Coronary artery (tissue), 2 donors: Measurements from ENCODE around the gene RYR3.

Experiments used
- DNase-seq: peaks from one replicate; pipeline ENCODE4 v3.0.0-alpha.2; 2017; ENCODE audit warnings: low spot score
- H3K27ac ChIP-seq, 2 donors: fragments of 200-600 bp; sonication (generic); one replicate each; pipeline ENCODE4 v1.5.1; 2016 to 2019
- H3K4me3 ChIP-seq: fragments of 200-600 bp; sonication (generic); 2 replicates; pipeline ENCODE4 v1.5.1; 2016; ENCODE audit warnings: mild to moderate bottlenecking, moderate library complexity
- TF ChIP-seq, protein P1 (sequence below): fragments of 200-600 bp; sonication (generic); IDR thresholded peaks from one replicate; pipeline ENCODE4 v1.5.1; 2019; ENCODE audit warnings: antibody characterized with exemption

The RYR3 gene

DNA sequence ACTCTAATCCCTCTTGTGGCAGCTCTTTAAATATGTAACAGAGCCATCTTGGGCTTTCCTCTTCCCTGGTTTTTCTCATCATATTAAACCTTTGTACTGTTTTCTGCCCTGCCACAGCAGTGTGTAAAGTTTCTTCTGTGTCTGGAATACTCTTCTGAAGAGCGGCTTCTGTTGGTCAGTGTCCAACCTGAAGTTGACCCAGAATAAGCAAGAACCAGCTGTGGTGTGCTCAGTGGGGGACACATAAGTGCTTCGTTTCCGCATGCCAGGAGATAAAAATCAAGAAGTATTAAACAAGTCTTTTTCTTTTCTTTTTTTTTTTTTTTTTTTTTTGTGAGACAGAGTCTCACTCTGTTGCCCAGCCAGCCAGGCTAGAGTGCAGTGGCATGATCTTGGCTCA is 484.3 kb downstream of the RYR3 start:
- no peak for DNase-seq
- TF ChIP-seq, protein P1, sequence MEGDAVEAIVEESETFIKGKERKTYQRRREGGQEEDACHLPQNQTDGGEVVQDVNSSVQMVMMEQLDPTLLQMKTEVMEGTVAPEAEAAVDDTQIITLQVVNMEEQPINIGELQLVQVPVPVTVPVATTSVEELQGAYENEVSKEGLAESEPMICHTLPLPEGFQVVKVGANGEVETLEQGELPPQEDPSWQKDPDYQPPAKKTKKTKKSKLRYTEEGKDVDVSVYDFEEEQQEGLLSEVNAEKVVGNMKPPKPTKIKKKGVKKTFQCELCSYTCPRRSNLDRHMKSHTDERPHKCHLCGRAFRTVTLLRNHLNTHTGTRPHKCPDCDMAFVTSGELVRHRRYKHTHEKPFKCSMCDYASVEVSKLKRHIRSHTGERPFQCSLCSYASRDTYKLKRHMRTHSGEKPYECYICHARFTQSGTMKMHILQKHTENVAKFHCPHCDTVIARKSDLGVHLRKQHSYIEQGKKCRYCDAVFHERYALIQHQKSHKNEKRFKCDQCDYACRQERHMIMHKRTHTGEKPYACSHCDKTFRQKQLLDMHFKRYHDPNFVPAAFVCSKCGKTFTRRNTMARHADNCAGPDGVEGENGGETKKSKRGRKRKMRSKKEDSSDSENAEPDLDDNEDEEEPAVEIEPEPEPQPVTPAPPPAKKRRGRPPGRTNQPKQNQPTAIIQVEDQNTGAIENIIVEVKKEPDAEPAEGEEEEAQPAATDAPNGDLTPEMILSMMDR, result no peak
- Histone ChIP-seq H3K27ac (no peak overlapping the region), H3K4me3 (no peak overlapping the region)

DNA sequence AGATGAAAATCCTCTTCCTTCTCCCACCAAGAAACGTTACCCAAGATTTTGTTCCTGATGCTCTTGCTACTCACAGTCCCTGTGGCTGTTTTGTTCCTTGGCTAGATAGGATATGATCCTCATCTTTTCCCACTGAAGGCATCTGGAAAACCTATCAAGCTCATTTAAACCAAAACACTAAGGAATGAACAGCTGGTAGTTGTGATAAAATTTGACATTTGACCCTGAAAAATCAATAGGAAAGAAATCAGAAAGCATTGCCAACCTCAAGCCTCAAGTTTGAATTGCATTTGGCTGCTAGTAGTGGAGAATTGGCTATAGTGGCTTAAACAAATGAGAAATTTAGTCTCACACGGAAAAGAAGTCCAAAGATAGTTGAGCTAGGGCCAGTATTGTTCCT is 486.9 kb downstream of the RYR3 start:
- TF ChIP-seq, protein P1, result no peak
- no peak overlapping the region for H3K27ac ChIP-seq
- H3K4me3 ChIP-seq, result no peak overlapping the region
- no peak for DNase-seq

DNA sequence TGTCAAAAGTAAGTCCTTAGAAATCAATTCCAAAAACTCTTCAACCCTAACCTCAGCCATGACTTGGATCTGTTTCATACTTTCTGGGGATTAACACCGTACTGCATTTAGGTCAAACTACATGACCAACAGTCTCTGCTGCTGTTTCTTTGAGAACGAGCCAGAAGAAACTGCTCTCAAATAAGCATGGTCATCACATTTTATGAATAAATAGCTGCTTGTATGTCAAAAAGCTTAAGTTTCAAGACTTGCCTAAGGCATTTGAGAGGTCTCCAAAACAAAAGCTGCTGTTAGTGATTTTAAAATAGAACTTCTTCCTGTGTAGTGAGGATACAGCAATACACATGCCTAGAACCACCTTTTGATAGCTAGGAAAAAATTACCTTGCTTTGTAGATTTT is 491.2 kb downstream of the RYR3 start:
- DNase-seq, result no peak
- H3K4me3 ChIP-seq, result no peak overlapping the region
- no peak overlapping the region for H3K27ac ChIP-seq
- TF ChIP-seq, protein P1, result no peak

DNA sequence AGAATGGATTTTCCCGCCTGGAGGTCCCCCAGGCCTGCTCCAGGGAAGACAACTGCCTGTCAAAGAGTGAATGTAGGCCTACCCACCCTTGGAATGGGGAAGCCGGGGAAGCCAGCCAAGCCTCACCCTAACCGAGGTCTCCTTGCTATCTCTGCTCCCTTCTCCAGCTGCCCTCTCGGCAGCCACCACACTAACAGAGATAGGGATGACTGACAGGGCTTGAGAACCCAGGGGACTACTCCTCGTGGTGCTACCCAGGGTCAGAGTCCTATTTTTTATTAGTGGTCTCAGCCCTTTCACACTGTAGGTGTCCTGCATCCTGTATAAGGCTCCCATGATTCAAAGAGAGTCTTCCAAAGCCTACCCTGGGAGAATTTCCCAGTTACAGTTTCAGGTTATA is 496.9 kb downstream of the RYR3 start:
- no peak for DNase-seq
- TF ChIP-seq, protein P1, result no peak
- no peak overlapping the region for H3K27ac ChIP-seq
- no peak overlapping the region for H3K4me3 ChIP-seq

DNA sequence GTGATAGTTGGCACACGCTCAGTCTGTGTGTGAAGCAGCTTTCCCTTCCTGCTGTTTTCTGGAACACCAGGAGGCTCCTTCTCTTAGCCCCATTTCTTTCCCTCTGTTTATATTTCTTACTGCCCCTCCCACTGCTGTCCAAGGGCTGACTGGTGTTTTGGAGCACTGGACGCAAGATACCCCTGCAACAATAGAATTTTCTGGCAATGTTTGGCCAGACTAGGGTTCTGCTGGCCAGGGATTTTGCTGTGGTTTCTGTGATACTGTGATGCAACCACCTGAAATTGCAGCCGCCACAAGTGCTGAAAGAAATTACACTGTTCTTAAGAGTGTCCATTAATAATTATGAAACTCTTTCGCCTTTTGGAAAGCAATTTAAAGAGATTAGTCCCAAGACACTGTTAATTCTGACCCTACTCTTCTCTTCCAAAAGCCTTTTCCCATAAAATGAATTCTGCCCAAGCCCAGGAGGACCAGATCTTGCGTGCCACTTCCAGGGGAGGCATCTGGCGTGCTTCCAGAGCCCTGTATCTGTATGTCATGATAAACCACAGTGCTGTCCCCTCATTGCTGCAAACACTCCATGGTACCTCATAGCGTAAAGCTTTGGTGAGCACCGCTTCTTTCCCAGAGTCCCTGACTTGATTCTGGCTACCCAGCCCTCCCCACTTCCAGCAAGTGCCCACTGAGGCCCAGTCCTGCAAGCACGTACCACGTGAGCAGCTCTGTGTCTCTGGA is 498.1 kb downstream of the RYR3 start:
- DNase-seq, result no peak
- no peak overlapping the region for H3K4me3 ChIP-seq
- H3K27ac ChIP-seq, result no peak overlapping the region
- TF ChIP-seq, protein P1, result no peak

DNA sequence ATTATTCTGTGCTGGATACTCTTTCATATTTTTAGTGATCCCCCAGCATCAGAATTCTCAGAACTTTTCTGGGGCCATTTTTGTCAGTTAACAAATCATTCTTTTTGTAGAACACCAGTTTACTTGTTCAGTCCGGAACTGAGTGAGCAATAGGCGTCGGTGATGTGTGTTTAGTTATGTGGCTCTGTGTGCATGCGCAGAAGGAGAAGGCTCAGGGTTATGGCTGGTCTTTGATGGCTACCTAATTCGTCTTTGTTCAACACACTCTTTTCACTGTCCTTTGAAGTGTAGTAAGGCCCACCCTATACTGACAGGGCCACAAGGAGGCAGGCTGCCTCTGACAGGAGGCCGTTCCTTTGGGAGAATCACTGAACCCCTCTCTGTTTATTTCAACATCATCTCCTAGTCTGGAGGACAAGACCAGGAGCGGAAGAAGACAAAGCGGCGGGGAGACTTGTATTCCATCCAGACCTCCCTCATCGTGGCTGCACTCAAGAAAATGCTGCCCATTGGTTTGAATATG is 499.4 kb downstream of the RYR3 start:
- no peak for DNase-seq
- TF ChIP-seq, protein P1, result no peak
- Histone ChIP-seq H3K4me3 (no peak overlapping the region), H3K27ac (no peak overlapping the region)

DNA sequence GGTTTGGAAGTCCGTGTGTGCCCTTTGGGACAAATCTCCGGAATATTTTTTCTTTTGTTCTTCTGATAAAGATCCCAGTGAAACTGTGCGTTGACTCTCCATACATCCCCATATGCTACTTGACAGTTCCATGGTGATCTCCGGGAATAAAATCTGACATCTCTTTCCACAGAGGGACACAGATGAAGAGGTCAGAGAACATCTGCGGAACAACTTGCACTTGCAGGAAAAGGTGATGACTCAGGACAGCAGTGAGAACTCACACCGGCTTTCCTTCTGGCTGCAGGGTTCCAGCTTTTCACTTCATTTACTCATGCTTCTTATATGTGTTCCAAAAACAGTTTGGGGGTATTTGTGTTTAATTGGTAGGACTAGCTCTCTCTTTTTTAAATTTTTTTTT is 500.0 kb downstream of the RYR3 start:
- DNase-seq, result no peak
- Histone ChIP-seq H3K27ac (no peak overlapping the region), H3K4me3 (no peak overlapping the region)
- TF ChIP-seq, protein P1, result no peak
